Activated CD8-positive, alpha-beta memory T cell treated with anti-CD3 and anti-CD28 coated beads, Interleukin-2, amount 50 U/mL, for 48 hours (primary cell): Measurements from ENCODE around the gene OR1M1.
"Not testable (repeated sequence)": the region's sequence is repeated elsewhere in the genome, so short reads cannot be mapped to it uniquely, and the experiment has no call there.

Experiments
- DNase-seq: peaks from one replicate; pipeline ENCODE4 v3.0.0-alpha.2; 2020

The OR1M1 gene, protein sequence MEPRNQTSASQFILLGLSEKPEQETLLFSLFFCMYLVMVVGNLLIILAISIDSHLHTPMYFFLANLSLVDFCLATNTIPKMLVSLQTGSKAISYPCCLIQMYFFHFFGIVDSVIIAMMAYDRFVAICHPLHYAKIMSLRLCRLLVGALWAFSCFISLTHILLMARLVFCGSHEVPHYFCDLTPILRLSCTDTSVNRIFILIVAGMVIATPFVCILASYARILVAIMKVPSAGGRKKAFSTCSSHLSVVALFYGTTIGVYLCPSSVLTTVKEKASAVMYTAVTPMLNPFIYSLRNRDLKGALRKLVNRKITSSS

DNA sequence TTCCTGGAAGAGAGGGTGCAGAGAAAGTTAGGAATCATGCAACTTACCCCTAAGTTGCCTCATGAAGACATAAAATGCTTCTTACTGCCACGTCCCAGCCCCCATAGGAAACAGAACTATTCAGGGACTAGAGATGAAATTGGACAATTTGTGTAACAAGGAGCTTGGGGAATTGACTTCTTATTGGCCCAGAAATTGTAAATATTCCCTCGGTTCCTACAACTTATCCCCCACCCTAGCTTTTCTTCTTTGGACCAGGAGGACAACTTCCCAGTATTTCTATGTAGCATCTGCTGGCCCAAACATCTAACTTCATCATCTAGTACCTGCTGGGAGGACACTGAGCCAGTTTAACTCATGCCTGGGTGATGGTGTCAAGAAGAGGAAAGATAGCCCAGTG, at the start of gene OR1M1:
OR1M1 (plus strand) TSS at position 301 of the 400 bp plus-strand sequence. CDS start 6,184 bp downstream, outside the sequence.
- no peak for DNase-seq

GRCh38 chr19:9037400-9038062, 49.3 kb upstream of the OR1M1 start:
- DNase-seq, result no peak

DNA sequence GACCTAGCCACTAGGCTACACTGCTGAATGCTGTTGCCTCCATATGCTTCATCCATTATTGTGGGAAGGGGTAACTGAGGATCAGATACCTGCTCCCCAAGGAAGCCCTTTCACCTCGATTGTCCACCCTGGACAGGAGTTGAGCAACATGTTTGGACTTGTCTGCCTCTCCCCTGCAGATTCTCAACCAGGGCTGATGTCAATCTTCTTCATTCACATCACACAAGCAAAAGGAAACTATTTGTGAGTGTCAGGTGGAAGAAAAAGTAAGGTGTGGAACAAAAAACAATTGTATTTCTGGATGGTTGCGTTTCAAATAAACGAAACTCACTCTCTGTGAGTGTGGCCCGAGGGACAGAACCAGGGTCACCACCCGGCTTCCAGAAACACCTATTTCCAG, 47.1 kb upstream of the OR1M1 start:
- DNase-seq, result no peak

DNA sequence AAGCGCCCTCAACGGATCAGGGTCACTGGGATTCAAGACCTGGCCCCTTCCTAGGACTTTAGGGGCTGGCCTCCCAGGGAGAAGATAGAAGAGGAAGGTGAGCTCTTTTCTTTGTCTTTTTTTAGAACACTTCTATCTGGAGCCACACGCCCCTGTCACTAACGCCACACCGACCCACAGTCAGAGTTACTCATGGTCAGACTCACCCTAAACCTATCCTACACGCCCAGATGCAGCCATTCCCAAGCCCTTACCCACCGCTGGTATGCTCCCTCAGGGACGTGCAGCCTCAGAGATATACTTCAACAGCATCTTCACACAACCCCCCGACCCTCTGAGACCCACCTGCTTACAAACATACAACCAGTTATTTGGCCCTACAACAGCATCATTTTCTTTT, 46.7 kb upstream of the OR1M1 start:
- no peak for DNase-seq

DNA sequence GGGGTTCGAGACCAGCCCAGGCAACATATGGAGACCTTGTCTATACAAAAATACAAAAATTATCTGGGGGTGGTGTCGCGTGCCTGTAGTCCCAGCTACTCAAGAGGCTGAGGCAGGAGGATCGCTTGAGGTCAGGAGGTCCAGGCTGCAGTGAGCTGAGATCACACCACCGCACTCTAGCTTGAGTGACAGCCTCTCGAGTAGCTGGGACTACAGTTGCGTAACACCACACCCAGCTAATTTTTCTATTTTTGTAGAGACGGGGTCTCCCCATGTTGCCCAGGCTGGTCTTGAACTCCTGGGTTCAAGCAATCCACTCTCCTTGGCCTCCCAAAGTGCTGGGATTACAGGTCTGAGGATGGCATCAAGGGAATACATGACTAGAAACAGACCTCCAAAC, 45.8 kb upstream of the OR1M1 start:
- DNase-seq, result no peak

DNA sequence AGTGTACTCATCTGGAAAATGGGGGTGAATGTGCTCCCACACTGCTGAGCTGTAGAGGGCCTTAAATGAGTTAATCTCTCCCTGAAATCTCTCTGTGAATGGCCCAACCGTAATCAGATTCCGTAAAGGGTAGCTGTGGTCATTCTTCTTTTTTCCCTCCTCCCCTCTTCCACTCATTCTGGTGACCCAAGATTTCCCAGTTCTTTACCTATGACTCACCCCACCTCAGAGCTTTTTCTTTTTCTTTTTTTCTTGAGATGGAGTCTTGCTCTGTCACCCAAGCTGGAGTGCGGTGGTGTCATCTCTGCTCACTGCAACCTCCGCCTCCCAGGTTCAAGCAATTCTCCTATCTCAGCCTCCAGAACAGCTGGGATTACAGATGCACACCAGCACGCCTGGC, 43.3 kb upstream of the OR1M1 start:
- DNase-seq, result no peak

- DNase-seq, result no peak
Observed at GRCh38 chr19:9044449-9044848, 42.4 kb upstream of the OR1M1 start.

DNA sequence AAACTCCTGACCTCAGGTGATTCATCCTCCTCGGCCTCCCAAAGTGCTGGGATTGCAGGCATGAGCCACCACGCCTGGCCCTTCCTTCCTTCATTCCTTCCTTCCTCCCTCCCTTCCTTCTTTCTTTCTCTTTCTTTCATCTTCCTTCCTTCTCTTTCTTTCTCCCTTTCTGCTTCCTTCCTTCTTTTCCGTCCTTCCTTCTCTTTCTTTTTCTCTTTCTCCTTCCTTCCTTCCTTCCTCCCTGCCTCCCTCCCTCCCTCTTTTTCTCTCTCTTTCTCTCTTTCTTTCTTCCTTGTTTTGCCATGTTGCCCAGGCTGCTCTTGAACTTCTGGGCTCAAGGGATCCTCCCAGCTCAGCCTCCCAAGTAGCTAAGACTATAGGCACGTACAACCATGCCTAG, 40.2 kb upstream of the OR1M1 start:
- no peak for DNase-seq

GRCh38 chr19:9052894-9053293, 34.0 kb upstream of the OR1M1 start:
- no peak for DNase-seq

DNA sequence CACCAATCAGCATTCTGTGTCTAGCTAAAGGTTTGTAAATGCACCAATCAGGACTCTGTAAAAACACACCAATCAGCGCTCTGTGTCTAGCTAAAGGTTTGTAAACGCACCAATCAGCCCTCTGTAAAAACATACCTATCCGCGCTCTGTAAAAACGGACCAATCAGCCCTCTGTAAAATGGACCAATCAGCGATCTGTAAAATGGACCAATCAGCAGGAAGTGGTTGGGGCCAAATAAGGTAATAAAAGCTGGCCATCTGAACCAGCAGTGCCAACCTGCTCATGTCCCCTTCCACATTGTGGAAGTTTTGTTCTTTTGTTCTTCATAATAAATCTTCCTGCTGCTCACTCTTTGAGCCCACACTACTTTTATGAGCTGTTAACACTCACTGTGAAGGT, 33.2 kb upstream of the OR1M1 start:
- not testable (repeated sequence) for DNase-seq

GRCh38 chr19:9054207-9054606, 32.7 kb upstream of the OR1M1 start:
- no peak for DNase-seq

DNA sequence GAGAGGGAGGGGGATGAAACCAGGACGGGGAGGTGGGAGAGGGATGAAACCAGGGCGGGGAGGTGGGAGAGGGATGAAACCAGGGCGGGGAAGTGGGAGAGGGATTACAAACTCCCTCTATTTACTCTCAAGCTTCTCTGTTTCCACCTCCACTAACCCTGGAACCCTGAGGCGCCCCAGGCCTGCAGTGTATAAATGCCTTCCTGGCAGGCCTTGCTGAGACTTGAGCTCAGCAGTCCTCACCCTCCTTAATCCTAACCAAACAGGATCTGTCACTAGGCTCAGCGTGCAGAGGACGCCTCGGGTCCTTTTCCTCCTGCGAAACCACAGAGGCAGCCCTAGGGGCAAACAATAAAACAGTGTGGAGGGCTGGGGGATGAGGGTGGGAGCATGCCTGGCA, 32.1 kb upstream of the OR1M1 start:
- no peak for DNase-seq

DNA sequence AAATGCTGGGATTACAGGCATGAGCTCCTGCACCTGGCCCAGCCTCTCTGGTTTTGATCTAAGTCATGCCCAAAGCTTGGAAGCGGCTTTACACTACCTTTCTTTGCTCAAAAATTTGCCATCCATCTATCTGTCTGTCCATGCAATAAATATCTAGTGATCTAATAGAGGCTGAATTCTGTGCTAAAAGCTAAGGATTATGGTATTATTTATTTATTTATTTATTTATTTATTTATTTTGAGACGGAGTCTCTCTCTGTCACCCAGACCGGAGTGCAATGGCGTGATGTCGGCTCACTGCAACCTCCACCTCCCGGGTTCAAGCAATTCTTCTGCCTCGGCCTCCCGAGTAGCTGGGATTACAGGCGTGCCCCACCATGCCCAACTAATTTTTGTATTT, 30.7 kb upstream of the OR1M1 start:
- DNase-seq, result not testable (repeated sequence)

GRCh38 chr19:9057505-9058258, 29.2 kb upstream of the OR1M1 start:
- no peak for DNase-seq

GRCh38 chr19:9058905-9059667, 27.8 kb upstream of the OR1M1 start:
- no peak for DNase-seq

GRCh38 chr19:9060564-9061340, 26.1 kb upstream of the OR1M1 start:
- DNase-seq, result no peak

DNA sequence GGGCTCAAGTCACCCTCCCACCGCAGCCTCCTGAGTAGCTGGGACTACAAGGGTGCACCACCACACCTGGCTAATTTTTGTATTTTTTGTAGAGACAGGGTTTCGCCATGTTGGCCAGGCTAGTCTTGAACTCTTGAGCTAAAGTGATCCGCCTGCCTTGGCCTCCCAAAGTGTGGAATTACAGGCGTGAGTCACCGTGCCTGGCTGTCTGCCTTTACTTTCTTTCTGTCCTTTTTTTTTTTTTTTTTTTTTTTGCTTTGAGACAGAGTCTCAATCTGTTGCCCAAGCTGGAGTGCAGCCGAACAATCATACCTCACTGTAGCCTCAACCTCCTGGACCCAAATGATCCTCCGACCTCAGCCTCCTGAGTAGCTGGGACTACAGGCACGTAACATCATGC, 25.0 kb upstream of the OR1M1 start:
- no peak for DNase-seq

DNA sequence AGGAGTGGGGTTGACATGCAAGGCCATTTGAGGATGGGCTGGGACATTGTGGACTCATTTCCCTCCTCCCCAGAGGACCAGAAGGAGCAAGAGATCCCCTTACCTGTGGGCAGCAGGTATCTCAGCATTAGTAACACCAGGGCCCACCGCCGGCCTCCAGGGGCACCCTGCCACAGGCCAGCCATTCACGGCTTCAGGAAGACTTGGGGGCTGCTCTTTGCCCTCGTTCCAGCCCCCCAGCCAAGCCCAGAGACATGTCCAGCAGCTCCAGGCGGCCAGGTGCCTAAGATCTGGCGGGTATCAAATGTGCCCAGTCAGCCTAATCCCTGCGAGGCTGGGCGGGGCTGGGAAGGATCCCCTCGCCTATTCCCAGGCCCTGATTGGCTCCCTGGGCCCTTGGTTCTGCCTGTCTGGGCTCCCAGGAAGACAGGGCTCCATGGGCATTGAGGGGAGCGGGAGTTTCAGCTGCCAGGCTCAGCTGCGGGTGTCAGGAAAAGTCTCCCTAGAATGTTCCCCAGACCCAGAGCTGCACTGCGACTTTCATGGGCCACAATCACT, 21.3 kb upstream of the OR1M1 start:
- DNase-seq, result no peak

DNA sequence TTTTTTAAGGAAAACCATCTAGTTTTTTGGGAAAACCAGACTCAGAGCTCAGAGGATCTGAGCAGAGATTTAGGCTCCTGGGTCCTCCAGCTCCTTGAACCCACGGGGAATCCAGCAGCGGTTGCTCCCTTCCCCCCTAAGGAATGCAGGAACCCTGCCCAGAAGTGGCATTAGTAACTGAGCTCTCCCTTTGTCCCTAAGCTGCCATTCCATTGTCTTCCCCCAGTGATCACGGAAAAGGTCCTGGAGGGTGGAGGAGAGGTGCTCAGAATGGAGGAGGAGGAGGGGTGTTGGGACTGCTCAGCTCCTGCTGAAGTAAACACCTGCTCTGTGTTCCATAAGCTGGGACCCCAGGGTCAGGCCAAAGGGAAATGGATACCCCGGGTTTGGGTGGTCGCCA, 16.8 kb upstream of the OR1M1 start:
- DNase-seq, result no peak

GRCh38 chr19:9071720-9072119, 15.1 kb upstream of the OR1M1 start:
- not testable (repeated sequence) for DNase-seq

- no peak for DNase-seq
Observed at GRCh38 chr19:9073806-9074205, 13.1 kb upstream of the OR1M1 start.
